HUES6 (cell line): ENCODE data around the gene NOSIP.

Source experiments
- H3K27ac ChIP-seq: 2 replicates; pipeline ENCODE4 v1.7.0; 2013; ENCODE audit warnings: low read depth, mild to moderate bottlenecking, low read length, inconsistent platforms
- H3K27me3 ChIP-seq: 2 replicates; pipeline ENCODE4 v1.6.1; 2013; ENCODE audit warnings: low read length; ENCODE audit not compliant: control insufficient read depth, insufficient read depth
- H3K36me3 ChIP-seq: 2 replicates; pipeline ENCODE4 v1.6.1; 2013; ENCODE audit warnings: low read length; ENCODE audit not compliant: control insufficient read depth, insufficient read depth
- H3K4me1 ChIP-seq: 2 replicates; pipeline ENCODE4 v1.6.1; 2013; ENCODE audit warnings: low read length; ENCODE audit not compliant: control insufficient read depth, insufficient read depth
- H3K4me3 ChIP-seq: 2 replicates; pipeline ENCODE4 v1.5.1; 2013; ENCODE audit warnings: low read depth, low read length
- H3K9ac ChIP-seq: one replicate; pipeline ENCODE4 v1.6.1; 2013; ENCODE audit warnings: mild to moderate bottlenecking, low read length
- H3K9me3 ChIP-seq: 2 replicates; pipeline ENCODE4 v1.6.1; 2013; ENCODE audit warnings: low read depth, low read length; ENCODE audit not compliant: control insufficient read depth, insufficient read depth

Gene NOSIP

GRCh38 chr19:49609499-49610092, 29.2 kb upstream of the NOSIP start:
- H3K4me1 ChIP-seq: no peaks in the 10 kb centered on the region
- H3K4me3 ChIP-seq: no peak overlapping the region
- H3K27ac ChIP-seq: no peak overlapping the region
- no peaks in the 10 kb centered on the region for H3K9me3 ChIP-seq
- H3K36me3 ChIP-seq: peaks cover 78% of the 10 kb centered on the region
- no peaks in the 10 kb centered on the region for H3K27me3 ChIP-seq
- no peak overlapping the region for H3K9ac ChIP-seq

- Histone ChIP-seq H3K27me3 (no peaks in the 10 kb centered on the region), H3K9ac (no peak overlapping the region), H3K36me3 (peaks cover 85% of the 10 kb centered on the region), H3K4me1 (no peaks in the 10 kb centered on the region), H3K27ac (no peak overlapping the region), H3K4me3 (no peak overlapping the region), H3K9me3 (no peaks in the 10 kb centered on the region)
Observed at GRCh38 chr19:49605605-49606004, 25.2 kb upstream of the NOSIP start.

GRCh38 chr19:49602806-49603205, 22.4 kb upstream of the NOSIP start:
- Histone ChIP-seq H3K36me3 (peaks cover 86% of the 10 kb centered on the region), H3K4me3 (no peak overlapping the region), H3K9me3 (no peaks in the 10 kb centered on the region), H3K27ac (no peak overlapping the region), H3K27me3 (no peaks in the 10 kb centered on the region), H3K9ac (no peak overlapping the region), H3K4me1 (no peaks in the 10 kb centered on the region)

- peaks cover 86% of the 10 kb centered on the region for H3K36me3 ChIP-seq
Observed at GRCh38 chr19:49601482-49602038, 21.2 kb upstream of the NOSIP start.

GRCh38 chr19:49599378-49600295, 19.3 kb upstream of the NOSIP start:
- H3K4me1 ChIP-seq: no peaks in the 10 kb centered on the region
- no peak overlapping the region for H3K27ac ChIP-seq
- H3K36me3 ChIP-seq: peaks cover 88% of the 10 kb centered on the region
- no peaks in the 10 kb centered on the region for H3K27me3 ChIP-seq
- H3K9me3 ChIP-seq: no peaks in the 10 kb centered on the region
- no peak overlapping the region for H3K9ac ChIP-seq
- no peak overlapping the region for H3K4me3 ChIP-seq

More at GRCh38 chr19:49601482-49602038, 21.2 kb upstream of the NOSIP start:
- H3K9me3 ChIP-seq: no peaks in the 10 kb centered on the region
- no peaks in the 10 kb centered on the region for H3K4me1 ChIP-seq
- H3K27ac ChIP-seq: no peak overlapping the region
- H3K27me3 ChIP-seq: no peaks in the 10 kb centered on the region
- H3K9ac ChIP-seq: no peak overlapping the region
- H3K4me3 ChIP-seq: no peak overlapping the region

GRCh38 chr19:49597703-49597974, 17.3 kb upstream of the NOSIP start:
- Histone ChIP-seq H3K4me1 (peaks cover 7% of the 10 kb centered on the region; the same call in 1 of the 2 replicates), H3K27ac (no peak overlapping the region), H3K9me3 (no peaks in the 10 kb centered on the region), H3K9ac (no peak overlapping the region), H3K27me3 (no peaks in the 10 kb centered on the region), H3K36me3 (peaks cover 80% of the 10 kb centered on the region), H3K4me3 (no peak overlapping the region)

GRCh38 chr19:49596954-49597702, 16.8 kb upstream of the NOSIP start:
- Histone ChIP-seq H3K36me3 (peaks cover 75% of the 10 kb centered on the region), H3K27ac (no peak overlapping the region), H3K27me3 (no peaks in the 10 kb centered on the region), H3K4me1 (peaks cover 7% of the 10 kb centered on the region; the same call in 1 of the 2 replicates), H3K9me3 (no peaks in the 10 kb centered on the region), H3K9ac (no peak overlapping the region), H3K4me3 (no peak overlapping the region)

DNA sequence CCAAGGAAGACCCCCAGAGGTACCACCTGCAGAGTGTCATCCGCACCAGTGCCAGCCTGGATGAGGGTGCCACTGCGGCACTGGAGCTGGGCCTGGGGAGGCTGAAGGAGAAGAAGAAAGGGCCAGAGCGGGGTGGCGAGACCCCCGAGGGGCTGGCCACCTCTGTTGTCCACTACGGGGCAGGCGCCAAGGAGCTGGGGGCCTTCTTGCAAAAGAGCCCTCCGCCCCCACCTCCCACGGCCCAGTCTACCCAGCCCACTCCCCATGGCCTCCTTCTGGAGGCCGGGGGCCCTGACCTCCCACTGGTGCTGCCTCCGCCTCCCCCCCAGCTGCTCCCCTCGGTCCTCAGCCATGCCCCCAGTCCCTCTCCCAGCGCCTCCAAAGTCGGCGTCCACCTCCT, 16.1 kb upstream of the NOSIP start:
- no peak overlapping the region for H3K4me3 ChIP-seq
- no peak overlapping the region for H3K9ac ChIP-seq
- H3K27me3 ChIP-seq: no peaks in the 10 kb centered on the region
- peaks cover 69% of the 10 kb centered on the region for H3K36me3 ChIP-seq
- no peaks in the 10 kb centered on the region for H3K9me3 ChIP-seq
- H3K4me1 ChIP-seq: peaks cover 7% of the 10 kb centered on the region; the same call in 1 of the 2 replicates
- H3K27ac ChIP-seq: no peak overlapping the region

GRCh38 chr19:49595819-49596404, 15.6 kb upstream of the NOSIP start:
- no peak overlapping the region for H3K27ac ChIP-seq
- H3K9me3 ChIP-seq: no peaks in the 10 kb centered on the region
- no peak overlapping the region for H3K4me3 ChIP-seq
- H3K9ac ChIP-seq: no peak overlapping the region
- peaks cover 7% of the 10 kb centered on the region; the same call in 1 of the 2 replicates for H3K4me1 ChIP-seq
- H3K27me3 ChIP-seq: no peaks in the 10 kb centered on the region
- H3K36me3 ChIP-seq: peaks cover 64% of the 10 kb centered on the region

- Histone ChIP-seq H3K9ac (no peak overlapping the region), H3K9me3 (no peaks in the 10 kb centered on the region), H3K27me3 (no peaks in the 10 kb centered on the region), H3K27ac (no peak overlapping the region), H3K4me3 (no peak overlapping the region), H3K36me3 (peaks cover 58% of the 10 kb centered on the region), H3K4me1 (peaks cover 7% of the 10 kb centered on the region; the same call in 1 of the 2 replicates)
Observed at GRCh38 chr19:49594993-49595818, 14.8 kb upstream of the NOSIP start.
